HG03378 (cell line): ENCODE results near the gene TRPV2.
"Not testable (repeated sequence)": the region's sequence is repeated elsewhere in the genome, so short reads cannot be mapped to it uniquely, and the experiment has no call there.

Experiments
- ATAC-seq: cut with Tn5 transposase; IDR thresholded peaks from one replicate; pipeline ENCODE4 v1.9.1; 2021; ENCODE audit warnings: mild to moderate bottlenecking, moderate library complexity; ENCODE audit not compliant: unreplicated experiment

Gene TRPV2

GRCh38 chr17:16435925-16436886 lies 20.8 kb downstream of the TRPV2 start:
- ATAC-seq, result no peak

- ATAC-seq, result no peak
These were observed 21.7 kb downstream of the TRPV2 start for GRCh38 chr17:16437083-16437482.

- ATAC-seq, result no peak
These were observed 22.8 kb downstream of the TRPV2 start for GRCh38 chr17:16438173-16438556.

GRCh38 chr17:16438557-16439302 lies 23.4 kb downstream of the TRPV2 start:
- peak; percentile 72 for ATAC-seq

- ATAC-seq, result no peak
These were observed 24.0 kb downstream of the TRPV2 start for GRCh38 chr17:16439303-16439791.

- ATAC-seq, result no peak
These were observed 24.5 kb downstream of the TRPV2 start for GRCh38 chr17:16439811-16440351.

- not testable (repeated sequence) for ATAC-seq
These were observed 25.0 kb downstream of the TRPV2 start for GRCh38 chr17:16440354-16440753.

- ATAC-seq, result no peak
These were observed 25.7 kb downstream of the TRPV2 start for GRCh38 chr17:16440901-16441629.

GRCh38 chr17:16442141-16442540 lies 26.8 kb downstream of the TRPV2 start:
- no peak for ATAC-seq

GRCh38 chr17:16442594-16443510 lies 27.5 kb downstream of the TRPV2 start:
- no peak for ATAC-seq

- ATAC-seq, result no peak
These were observed 28.3 kb downstream of the TRPV2 start for GRCh38 chr17:16443511-16444257.

- no peak for ATAC-seq
These were observed 29.0 kb downstream of the TRPV2 start for GRCh38 chr17:16444258-16444886.

- ATAC-seq, result no peak
These were observed 31.1 kb downstream of the TRPV2 start for GRCh38 chr17:16446338-16446983.

- ATAC-seq, result no peak
These were observed 32.3 kb downstream of the TRPV2 start for GRCh38 chr17:16447676-16448075.

GRCh38 chr17:16448490-16448889 lies 33.1 kb downstream of the TRPV2 start:
- no peak for ATAC-seq

- no peak for ATAC-seq
These were observed 33.8 kb downstream of the TRPV2 start for GRCh38 chr17:16449121-16449570.

- no peak for ATAC-seq
These were observed 34.7 kb downstream of the TRPV2 start for GRCh38 chr17:16450028-16450427.

GRCh38 chr17:16452268-16452667 lies 36.9 kb downstream of the TRPV2 start:
- not testable (repeated sequence) for ATAC-seq
